ENCODE measurements around the gene DUSP9.

- TF ChIP-seq CTCF (IDR thresholded peaks at IDR 0.05 in 2 of 3, conservative IDR thresholded peaks at IDR 0.05 in 1 of 3; ENCODE audit: borderline replicate concordance in 1 of 3, insufficient read depth in 1 of 3, low read depth in 2 of 3, low read length in 2 of 3) (no peak), YY1 (IDR thresholded peaks at IDR 0.05; ENCODE audit: extremely low read depth, insufficient replicate concordance, low read depth, low read length) (no peak), ELF1 (IDR thresholded peaks at IDR 0.05; ENCODE audit: borderline replicate concordance, low read depth) (no peak), CEBPB (IDR thresholded peaks at IDR 0.05; ENCODE audit: low read depth) (no peak), FOSL1 (IDR thresholded peaks at IDR 0.05; ENCODE audit: low read depth) (no peak), EZH2phosphoT487 (IDR thresholded peaks at IDR 0.05; ENCODE audit: borderline replicate concordance) (no peak), RAD21 (IDR thresholded peaks at IDR 0.05; ENCODE audit: low read depth) (no peak), REST (IDR thresholded peaks at IDR 0.05; ENCODE audit: low read depth) (no peak), EZH2 (IDR thresholded peaks at IDR 0.05) (no peak)
Measured at GRCh38 chrX:153627675-153628111, 19.3 kb upstream of the DUSP9 start.

Measured in HCT116 (cell line).